ENCODE data around the gene PTPRN2.

- TF ChIP-seq CTCF (IDR thresholded peaks at IDR 0.05) (no peak), ZFX (IDR thresholded peaks at IDR 0.05; ENCODE audit: borderline replicate concordance) (no peak)
Observed at GRCh38 chr7:157755741-157756140, 831.9 kb downstream of the PTPRN2 start.
